SK-N-SH (cell line): ENCODE measurements around the gene FAM229A.

Experiments used
- FOXM1 ChIP-seq: IDR thresholded peaks from 2 replicates; pipeline ENCODE4 v1.4.0; 2012; ENCODE audit warnings: low read depth, mild to moderate bottlenecking
- NFIC ChIP-seq: IDR thresholded peaks from 2 replicates; pipeline ENCODE4 v1.4.0; 2012; ENCODE audit warnings: borderline replicate concordance
- TF ChIP-seq, protein P1 (sequence below): fragments of 200-600 bp; sonication (generic); IDR thresholded peaks from 2 replicates; pipeline ENCODE4 v1.6.1; 2017; ENCODE audit warnings: antibody characterized with exemption, mild to moderate bottlenecking, moderate library complexity
- TF ChIP-seq, protein P2 (sequence below): fragments of 150-350 bp; IDR thresholded peaks from 2 replicates; pipeline ENCODE4 v1.6.1; 2017; ENCODE audit warnings: antibody characterized with exemption, low read length, low read depth, borderline replicate concordance

DNA sequence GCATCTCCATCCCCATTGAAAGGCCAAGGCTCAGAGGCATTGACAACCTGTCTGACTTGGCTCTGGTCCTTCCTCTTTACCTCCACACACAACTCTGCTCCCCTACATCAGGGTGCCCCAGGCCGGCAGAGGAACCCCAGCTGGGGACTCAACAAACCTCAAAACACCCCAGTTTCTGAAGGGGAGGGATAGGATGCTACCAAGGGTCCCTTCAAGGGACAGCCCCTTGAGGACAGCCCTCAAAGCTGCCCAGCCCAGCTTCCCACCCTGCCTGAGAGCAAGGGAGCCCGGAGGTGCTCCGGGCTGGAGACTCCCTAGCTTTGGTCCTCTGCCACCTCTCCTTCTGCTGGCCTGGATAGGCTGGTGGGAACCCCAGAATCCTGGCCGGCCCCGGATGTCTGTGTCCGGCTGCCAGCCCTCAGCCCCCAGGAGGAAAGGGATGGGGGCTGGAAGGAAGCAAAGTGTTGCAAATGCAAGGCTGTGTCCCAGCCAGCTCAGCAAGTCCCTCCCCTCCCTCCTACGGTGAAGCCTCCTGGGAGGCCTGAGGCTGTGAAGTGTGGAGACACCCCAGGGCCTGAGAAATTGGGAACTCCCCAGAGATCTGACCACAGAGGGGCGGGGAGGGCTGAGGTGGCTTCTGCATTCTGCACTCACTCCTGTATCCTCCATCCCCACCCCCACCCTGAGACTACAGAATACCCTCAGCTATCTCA lies 25.2 kb downstream of the FAM229A start:
- TF ChIP-seq, protein P1, sequence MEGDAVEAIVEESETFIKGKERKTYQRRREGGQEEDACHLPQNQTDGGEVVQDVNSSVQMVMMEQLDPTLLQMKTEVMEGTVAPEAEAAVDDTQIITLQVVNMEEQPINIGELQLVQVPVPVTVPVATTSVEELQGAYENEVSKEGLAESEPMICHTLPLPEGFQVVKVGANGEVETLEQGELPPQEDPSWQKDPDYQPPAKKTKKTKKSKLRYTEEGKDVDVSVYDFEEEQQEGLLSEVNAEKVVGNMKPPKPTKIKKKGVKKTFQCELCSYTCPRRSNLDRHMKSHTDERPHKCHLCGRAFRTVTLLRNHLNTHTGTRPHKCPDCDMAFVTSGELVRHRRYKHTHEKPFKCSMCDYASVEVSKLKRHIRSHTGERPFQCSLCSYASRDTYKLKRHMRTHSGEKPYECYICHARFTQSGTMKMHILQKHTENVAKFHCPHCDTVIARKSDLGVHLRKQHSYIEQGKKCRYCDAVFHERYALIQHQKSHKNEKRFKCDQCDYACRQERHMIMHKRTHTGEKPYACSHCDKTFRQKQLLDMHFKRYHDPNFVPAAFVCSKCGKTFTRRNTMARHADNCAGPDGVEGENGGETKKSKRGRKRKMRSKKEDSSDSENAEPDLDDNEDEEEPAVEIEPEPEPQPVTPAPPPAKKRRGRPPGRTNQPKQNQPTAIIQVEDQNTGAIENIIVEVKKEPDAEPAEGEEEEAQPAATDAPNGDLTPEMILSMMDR = no peak
- TF ChIP-seq, protein P2, sequence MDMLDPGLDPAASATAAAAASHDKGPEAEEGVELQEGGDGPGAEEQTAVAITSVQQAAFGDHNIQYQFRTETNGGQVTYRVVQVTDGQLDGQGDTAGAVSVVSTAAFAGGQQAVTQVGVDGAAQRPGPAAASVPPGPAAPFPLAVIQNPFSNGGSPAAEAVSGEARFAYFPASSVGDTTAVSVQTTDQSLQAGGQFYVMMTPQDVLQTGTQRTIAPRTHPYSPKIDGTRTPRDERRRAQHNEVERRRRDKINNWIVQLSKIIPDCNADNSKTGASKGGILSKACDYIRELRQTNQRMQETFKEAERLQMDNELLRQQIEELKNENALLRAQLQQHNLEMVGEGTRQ = no peak
- no peak for TF ChIP-seq FOXM1
- no peak for TF ChIP-seq NFIC
